ENCODE results near the gene AKT1S1.
"Not testable (repeated sequence)": the region's sequence is repeated elsewhere in the genome, so short reads cannot be mapped to it uniquely, and the experiment has no call there.

The AKT1S1 gene

DNA sequence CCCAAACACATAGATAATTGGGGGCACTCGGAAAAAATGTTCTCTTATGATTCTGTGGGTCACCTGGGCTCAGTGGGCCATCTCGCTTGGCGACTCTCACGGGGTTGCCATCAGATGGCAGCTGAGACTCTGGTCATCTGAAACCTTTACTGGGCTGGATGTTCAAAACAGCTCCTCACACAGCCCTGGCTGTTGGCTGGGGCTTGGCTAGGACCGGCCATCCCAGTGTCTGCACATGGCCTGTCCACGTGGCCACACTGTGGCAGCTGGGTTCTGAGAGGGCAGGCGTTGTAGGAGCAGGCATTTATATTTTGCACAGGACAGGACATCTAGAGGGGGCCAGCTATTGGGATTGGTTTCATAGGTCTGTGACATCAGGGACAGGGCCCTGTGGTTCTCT, 43.6 kb downstream of the AKT1S1 start:
- DNase-seq = no peak

DNA sequence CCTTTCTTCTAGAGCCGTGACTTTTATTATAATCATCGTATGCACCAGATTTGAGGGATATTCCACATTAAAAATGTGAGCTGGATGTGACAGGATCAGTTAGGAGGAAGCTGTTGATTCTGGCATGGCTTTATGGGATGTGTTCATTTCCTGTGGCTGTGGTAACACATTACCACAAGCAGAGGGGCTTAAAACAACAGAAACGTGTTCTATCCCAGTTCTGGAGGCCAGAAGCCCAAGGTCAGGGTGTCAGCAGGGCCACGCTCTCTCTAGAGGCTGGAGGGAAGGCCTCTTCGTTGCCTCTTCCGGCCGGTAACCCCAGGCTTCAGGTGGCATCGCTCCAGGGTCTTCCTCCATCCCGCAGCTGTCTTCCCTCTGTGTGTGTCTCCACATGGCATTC, 44.6 kb downstream of the AKT1S1 start:
- DNase-seq = no peak

DNA sequence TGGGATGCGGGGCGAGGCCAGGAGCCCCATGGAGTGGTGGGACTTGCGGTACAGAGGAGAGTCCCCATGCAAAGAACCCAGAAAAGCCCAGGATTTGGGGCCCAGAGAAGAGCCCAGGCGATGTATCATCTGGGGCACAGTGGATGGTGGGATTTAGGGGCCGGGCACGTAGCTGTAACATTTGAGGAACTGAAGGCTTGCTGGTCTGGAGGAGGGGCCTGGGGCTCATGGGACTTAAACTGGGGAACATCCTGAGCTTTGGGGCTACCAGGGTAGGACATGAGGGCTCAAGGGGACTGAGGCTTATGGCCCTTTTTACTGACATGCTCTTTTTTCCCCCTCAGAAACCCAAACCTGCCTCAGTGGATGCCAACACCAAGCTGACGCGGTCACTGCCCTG, 45.6 kb downstream of the AKT1S1 start:
- DNase-seq = no peak

DNA sequence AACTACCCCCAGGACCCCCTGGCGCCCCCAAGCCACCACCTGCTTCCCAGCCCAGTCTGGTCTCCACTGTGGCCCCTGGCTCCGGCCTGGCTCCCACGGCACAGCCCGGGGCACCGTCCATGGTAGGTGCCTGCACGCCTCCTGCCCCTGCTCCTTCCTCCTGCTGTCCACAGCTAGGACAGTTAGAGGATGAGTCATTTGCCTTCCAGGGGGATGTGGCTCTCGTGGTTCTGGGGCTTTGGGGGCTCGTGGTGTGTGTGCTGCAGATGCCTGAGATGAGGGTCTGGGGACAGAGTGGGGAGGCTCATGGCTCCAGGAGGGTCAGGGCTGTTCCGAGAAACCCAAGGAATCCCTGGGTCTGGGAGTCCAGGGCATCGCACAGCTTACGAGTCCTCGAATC, 46.4 kb downstream of the AKT1S1 start:
- DNase-seq = no peak

DNA sequence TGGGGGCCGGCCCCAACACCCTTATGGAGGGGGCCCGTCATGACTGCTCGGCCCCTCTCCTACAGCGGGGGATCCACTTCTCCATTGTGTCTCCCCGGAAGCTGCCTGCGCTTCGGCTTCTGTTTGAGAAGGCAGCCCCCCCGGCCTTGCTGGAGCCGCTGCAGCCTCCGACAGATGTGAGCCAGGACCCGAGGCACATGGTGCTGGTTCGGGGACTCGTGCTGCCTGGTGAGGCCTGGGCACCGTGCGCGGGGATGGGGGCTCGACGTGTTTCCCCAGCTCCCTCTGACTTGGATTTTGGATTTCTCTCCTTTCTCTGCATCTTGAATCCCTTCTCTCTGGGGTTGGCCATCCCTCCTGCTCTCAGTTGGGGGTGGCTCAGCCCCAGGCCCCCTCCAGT, 47.4 kb downstream of the AKT1S1 start:
- no peak for DNase-seq

DNA sequence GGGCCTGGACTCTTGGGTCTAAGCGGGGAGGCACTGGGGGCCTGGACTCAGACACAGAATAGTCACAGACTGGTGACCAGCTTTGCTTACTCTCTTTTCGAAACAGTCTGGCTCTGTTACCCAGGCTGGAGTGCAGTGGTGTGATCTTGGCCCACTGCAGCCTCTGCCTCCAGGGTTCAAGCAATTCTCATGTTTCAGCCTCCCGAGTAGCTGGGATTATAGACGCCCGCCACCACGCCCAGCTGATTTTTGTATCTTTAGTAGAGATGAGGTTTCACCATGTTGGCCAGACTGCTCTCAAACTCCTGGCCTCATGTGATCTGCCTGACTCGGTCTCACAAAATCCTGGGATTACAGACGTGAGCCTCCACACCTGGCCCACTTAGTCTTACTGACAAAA, 48.0 kb downstream of the AKT1S1 start:
- no peak for DNase-seq

DNA sequence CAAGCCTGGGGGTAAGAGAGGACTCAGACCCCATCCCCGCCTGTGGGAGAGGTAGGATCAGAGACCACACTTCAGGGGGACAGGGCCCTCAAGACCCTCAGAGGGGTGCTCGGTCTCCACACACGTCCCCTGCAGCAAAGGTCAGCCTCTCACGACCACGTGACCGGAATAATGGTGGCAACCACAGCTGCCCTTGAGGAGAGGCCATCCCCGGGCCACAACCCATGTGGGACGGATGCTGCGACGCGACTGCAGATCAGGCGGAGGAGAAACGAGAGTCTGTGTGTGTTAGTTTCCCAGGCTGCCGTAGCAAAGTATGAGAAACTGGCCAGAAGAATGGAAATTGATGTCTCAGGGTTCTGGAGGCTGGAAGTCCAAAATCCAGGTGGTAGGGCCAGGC, 50.1 kb downstream of the AKT1S1 start:
- DNase-seq = no peak

DNA sequence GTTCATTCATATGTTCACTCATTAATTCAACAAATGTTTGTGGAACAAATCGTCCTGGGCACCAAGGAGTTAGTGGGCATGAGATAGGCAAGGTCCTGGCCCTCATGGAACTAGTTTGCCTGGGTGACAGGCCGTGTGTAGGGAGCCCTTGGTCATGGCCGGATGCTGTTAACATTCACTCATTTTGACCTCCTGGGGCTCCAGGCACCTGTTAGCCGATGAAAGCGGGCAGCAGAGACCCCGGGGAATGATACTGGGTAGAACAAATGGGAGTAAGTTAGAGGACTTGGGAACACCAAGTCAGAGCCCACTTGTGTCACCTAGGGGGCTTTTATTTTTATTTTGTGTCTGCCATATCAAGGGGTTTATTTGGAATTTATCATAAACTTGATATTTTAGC, 52.5 kb downstream of the AKT1S1 start:
- DNase-seq = no peak

DNA sequence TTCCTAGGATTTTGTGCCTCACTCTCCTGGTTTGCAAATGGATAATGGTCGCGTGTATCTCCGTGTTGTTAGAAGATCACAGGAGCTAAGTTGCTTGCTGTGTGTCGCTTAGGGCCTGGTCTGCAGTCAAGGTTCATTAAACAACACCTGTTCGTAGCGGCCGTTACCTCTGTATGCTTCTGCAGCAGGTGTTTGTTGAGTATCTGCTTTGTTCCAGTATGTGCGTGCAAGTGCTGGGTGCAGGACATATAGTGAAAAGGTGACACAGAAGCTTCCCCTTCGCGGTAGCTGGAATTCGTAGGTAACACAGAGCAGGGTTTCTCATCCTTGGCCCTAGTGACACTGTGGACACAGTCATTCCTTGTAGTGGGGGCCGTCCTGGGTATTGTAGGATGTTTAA, 53.7 kb downstream of the AKT1S1 start:
- DNase-seq = no peak

DNA sequence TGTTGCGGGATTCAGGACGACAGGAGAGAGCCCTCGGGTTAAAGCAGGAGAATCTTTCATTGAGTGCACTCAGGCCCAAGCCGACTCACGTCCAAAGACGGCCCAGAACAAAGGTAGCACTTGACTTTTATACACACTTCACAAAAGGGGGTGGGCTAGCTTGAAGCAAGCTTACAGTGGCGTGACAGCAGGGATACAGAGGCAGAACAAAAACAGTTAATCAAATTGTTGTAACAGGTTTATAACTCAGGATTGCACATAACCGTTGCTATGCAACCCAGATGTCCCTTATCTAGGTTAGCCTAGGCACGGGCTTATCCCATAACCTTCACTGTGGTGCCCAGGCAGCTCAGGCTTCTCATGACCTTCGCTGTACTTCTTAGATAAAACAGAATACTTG, 57.0 kb downstream of the AKT1S1 start:
- no peak for DNase-seq

DNA sequence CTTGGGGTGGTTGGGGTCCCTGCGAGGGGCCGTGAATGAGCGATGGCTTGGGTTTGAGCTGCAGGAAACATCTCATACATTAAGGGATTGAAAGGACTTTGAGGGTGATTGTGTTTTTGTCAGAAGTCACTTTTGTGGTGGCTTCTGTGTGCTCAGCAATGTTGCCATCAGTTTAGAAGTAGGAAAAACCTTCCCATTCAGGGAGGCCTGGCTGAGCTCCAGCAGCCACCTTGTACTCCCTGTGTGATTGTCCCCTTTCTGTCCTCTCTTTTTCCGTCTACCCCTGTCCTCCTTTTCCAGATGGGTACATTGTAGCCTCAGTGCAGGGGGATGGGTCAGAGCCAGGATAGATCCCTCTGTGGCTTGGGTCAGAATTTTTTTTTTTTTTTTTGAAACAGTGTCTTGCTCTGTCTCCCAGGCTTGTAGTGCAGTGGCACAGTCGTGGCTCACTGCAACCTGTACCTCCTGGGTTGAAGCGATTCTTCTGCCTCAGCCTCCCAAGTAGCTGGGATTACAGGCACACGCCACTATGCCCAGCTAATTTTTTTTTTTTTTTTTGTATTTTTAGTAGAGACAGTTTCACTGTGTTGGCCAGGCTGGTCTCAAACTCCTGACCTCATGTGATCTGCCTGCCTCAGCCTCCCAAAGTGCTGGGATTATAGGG, 57.6 kb downstream of the AKT1S1 start:
- DNase-seq = not testable (repeated sequence)
